Ecto neural progenitor cell (in vitro differentiated cells): Measurements from ENCODE around the gene MPND.

Experiments
- DNase-seq: peaks from one replicate; pipeline ENCODE4 v3.0.0-alpha.2; 2018; ENCODE audit warnings: low spot score

The MPND gene

GRCh38 chr19:4379383-4380253 is 36.3 kb downstream of the MPND start:
- DNase-seq = no peak

- DNase-seq = no peak
Measured at GRCh38 chr19:4380254-4380727, 36.9 kb downstream of the MPND start.

GRCh38 chr19:4385291-4386040 is 42.1 kb downstream of the MPND start:
- no peak for DNase-seq

GRCh38 chr19:4386041-4386782 is 42.9 kb downstream of the MPND start:
- no peak for DNase-seq

- DNase-seq = no peak
Measured at GRCh38 chr19:4388337-4389063, 45.1 kb downstream of the MPND start.

GRCh38 chr19:4389064-4389375 is 45.7 kb downstream of the MPND start:
- DNase-seq = no peak

GRCh38 chr19:4389511-4390016 is 46.2 kb downstream of the MPND start:
- DNase-seq = no peak

- DNase-seq = no peak
Measured at GRCh38 chr19:4390017-4390566, 46.7 kb downstream of the MPND start.

- DNase-seq = peak; percentile 76
Measured at GRCh38 chr19:4390567-4391305, 47.4 kb downstream of the MPND start.

GRCh38 chr19:4391306-4391693 is 47.9 kb downstream of the MPND start:
- DNase-seq = no peak

- no peak for DNase-seq
Measured at GRCh38 chr19:4391701-4392483, 48.5 kb downstream of the MPND start.

- DNase-seq = no peak
Measured at GRCh38 chr19:4393947-4394590, 50.7 kb downstream of the MPND start.

GRCh38 chr19:4396949-4397783 is 53.8 kb downstream of the MPND start:
- DNase-seq = no peak

- DNase-seq = no peak
Measured at GRCh38 chr19:4399812-4400134, 56.4 kb downstream of the MPND start.

- DNase-seq = peak; percentile 95
Measured at GRCh38 chr19:4400135-4400936, 57.0 kb downstream of the MPND start, which contains the start of gene SH3GL1. SH3GL1 (minus strand) TSS chr19:4400547; CDS start chr19:4400368, 179 bp downstream.

- DNase-seq = no peak
Measured at GRCh38 chr19:4401769-4402170, 58.4 kb downstream of the MPND start.

- DNase-seq = peak; percentile 99
Measured at GRCh38 chr19:4402171-4403004, 59.0 kb downstream of the MPND start, which contains the start of gene CHAF1A. CHAF1A (plus strand) TSS chr19:4402640; CDS start chr19:4402763, 123 bp downstream.
